Activated T-cell treated with anti-CD3 and anti-CD28 coated beads for 48 hours (primary cell): ENCODE measurements around the gene HAGH.

Source experiments
- DNase-seq: peaks from one replicate; pipeline ENCODE4 v3.0.0-alpha.2; 2020; ENCODE audit warnings: low read depth

Gene HAGH

GRCh38 chr16:1831186-1832075, 4.8 kb upstream of the HAGH start:
- DNase-seq = no peak

DNA sequence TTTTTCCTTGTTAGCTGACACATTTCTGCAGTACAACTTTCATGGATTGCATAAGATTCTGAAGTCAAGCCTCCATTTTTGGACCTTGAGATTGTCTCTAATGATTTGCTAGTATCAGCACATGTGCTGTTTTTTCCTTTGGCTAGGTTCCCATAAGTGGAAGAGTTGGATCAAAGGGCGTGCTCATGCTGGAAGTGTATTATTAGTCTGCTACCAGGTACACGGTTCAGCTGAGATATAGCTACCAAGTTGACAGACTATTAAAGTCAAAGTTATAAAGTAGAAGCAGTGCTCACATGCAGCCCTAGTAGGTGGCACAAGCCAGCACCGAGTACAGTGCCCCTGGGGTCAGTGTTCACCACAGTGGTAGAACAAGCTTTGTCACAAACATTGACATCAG, 3.6 kb upstream of the HAGH start:
- DNase-seq = no peak

GRCh38 chr16:1828645-1829410, 2.2 kb upstream of the HAGH start:
- DNase-seq = no peak

GRCh38 chr16:1825864-1826690, 548 bp downstream of the HAGH start:
- DNase-seq = peak; percentile 72

DNA sequence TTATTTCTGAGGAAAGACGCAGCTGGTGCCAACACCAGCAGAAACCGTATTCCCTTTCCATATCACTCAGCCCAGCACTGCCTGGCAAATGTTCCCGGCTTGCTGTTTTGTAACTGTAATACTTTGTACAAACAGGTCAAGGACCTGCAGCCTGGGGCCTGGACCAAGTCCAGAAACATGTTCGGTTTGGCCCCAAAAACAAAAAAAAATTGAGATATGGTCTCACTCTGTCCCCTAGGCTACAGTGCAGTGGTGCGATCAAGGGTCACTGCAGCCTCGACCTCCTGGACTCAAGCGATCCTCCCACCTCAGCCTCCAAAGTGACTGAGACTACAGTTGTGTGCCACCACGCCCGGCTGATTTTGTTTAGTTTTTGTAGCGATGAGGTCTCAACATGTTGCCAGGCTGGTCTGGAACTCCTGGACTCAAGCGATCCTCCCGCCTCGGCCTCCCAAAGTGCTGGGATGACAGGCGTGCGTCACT, 1.2 kb downstream of the HAGH start:
- no peak for DNase-seq

GRCh38 chr16:1823821-1824220, 2.8 kb downstream of the HAGH start:
- DNase-seq = peak; percentile 12

DNA sequence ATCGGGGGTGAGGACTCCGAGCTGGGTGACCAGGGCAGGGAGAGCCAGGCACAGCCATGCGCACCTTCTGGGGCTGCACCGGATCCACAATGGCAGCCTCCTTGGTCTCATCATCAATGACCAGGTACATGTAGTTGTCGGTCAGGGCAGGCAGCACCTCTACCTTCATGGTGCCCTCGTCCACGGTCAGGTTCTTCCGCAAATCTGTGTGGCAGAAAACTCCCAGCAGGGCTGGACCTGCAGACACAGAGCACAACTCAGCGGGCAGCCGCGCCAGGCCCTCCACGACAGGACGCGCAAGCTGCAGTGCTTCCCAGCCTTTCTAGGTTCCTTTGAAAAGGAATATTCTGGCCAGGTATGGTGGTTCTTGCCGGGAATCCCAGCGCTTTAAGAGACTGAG, 3.8 kb downstream of the HAGH start:
- no peak for DNase-seq

GRCh38 chr16:1821861-1822611, 4.6 kb downstream of the HAGH start:
- no peak for DNase-seq

- DNase-seq = no peak
Measured at GRCh38 chr16:1820946-1821290, 5.7 kb downstream of the HAGH start.

- DNase-seq = no peak
Measured at GRCh38 chr16:1820096-1820945, 6.3 kb downstream of the HAGH start.

DNA sequence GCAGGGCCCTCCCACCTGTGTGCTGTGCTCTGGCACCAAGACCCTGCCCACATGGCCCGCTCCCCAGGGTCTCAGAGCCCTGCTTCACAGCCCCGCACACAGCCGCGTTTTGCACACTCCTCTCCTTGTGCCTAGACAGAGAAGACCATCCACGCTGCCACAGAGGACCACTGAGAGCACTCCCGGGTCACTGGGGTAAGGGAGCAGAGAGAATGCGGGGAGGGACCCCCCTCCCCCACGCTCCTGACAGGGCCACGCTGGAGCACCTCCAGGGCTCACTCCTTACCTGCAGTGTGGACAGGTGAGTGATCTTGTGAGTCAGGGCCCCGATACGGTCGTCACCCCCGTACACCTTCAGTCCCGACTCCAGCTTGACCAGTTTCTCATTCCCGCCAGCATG, 7.0 kb downstream of the HAGH start:
- no peak for DNase-seq

DNA sequence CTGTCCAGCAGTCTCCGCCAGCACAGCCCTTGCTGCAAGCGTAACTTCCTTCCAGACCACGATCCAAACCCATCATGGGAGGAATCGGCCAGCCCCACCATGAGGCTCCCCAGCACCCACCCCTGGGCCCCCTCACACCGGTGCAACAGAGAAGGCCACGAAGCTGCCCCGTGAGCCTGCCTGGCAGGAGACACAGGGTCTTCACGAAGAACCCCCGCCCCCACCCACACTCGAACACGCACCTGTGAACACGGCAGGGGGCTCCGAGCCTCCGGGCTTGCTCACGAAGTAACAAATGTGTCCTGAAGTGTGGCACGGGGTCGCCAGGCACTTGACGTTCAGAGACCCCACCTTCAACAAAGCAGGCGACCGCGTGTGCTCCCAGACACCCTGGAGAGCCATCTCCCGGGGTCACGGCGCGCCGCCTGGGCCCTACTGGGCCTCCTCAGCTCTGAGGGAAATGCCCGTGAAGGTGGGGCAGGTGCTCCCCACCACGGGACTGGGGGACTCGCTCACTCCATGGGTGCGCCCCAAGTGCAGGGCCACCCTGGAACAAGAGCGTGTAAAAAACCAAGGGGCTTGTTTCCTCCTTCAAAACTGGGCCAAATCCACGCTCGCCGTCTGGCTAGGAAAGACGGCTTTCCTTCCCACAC, 7.6 kb downstream of the HAGH start:
- no peak for DNase-seq

DNA sequence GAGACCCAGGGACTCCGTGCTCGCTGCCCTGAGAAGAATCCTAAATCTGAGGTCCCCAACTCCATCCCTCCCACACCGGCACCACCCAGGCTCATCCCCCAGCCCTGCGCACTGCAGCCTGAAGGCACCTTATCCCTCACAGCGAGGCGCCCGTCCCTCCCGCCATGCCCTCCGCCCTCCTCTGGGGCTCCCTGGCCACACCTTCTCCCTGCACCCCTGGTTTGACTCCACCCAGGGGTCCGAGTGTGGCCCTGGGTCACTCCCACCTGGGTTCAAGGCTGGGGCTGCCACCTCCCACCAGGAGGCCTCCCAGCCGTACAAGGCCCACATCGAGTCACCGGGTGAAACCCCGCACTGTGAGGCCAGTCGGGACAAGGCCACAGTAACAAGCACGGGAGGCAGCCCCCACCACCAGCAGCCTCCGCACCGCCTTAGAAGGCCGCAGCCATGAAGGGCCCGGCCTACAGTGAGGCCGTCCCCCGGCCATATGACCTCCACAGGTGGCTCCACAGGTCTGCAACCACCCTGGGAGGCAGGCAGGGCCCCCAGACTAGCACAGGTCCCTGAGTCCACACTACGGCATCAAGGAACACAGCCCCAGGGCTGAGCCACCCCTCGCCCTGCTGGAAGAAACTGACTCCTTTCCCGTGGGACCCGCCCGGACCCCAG, 8.3 kb downstream of the HAGH start:
- no peak for DNase-seq

DNA sequence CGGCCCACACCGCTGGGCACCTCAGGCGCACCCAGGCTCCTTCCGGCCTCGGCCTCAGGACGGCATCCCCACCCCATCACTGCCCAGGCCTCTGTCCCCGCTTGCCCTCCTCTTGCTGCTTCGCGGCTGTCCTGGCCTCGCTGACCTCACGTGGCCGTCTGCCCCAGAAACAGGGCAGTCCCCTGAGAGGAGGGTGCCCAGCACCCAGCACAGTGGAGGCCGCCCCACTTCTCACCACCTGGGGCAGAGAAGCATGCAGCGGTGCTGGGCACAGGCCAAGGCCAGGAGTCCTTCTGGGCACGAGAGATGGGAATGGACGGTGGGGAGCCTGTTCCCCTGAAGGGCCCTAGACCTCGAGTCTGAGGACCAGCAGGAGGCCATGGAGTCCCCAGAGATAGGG, 8.9 kb downstream of the HAGH start:
- no peak for DNase-seq

DNA sequence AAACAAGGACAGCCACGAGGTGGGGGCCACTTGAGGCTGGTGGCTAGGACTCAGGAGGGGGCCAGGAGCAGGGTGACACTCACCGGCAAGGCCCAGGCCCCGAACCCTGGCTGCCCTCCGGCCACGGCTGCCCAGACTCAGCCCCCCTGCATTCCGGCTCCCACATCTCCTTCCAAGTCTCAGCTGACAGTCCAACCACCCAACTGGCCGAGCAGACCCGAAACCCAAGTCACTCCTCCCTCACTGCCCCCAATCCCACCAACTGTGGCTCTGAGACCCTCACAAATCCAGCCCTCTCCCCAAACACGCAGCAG, 9.4 kb downstream of the HAGH start:
- no peak for DNase-seq

DNA sequence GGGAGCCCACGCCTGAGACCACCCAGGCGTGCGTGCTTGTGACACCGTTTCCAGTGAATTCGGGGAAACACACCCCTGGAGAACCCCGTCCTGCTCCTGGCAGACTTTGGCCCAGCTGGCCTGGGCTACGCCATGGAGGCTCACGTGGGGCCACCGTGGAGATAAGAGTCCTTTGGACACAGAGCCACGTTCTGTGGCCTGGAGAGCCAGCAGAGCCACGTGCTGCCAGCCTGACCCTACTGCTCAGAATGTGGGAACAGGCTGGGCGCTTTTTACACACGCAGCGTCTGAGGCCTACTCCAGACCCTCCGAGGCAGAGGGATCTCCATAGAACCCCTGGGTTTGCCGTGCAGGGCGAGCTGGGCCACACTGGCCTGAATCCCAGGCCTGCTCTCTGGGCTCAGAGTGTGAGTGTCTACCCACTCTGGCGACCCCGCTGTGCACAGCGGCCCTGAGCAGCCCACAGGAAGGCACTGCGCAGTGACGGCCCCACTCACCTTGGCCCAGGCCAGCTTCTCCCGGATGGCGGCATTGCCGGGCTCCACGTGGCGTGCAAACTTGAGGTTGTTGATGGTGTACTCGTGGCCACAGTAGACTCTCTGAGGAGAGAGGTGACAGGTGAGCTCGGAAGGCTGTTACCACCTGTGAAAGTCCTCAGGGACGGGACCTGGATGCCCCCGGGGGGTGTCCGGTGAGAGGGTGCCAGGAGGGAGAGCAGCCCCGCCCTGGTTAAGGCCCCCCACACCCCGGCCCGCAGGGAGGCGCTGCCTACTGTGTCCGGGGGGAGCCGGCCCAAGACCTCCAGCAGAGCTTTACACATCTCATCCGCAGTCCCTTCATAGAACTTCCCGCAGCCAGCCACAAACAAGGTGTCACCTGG, 10.0 kb downstream of the HAGH start:
- DNase-seq = no peak

GRCh38 chr16:1815461-1815860, 11.2 kb downstream of the HAGH start:
- no peak for DNase-seq

DNA sequence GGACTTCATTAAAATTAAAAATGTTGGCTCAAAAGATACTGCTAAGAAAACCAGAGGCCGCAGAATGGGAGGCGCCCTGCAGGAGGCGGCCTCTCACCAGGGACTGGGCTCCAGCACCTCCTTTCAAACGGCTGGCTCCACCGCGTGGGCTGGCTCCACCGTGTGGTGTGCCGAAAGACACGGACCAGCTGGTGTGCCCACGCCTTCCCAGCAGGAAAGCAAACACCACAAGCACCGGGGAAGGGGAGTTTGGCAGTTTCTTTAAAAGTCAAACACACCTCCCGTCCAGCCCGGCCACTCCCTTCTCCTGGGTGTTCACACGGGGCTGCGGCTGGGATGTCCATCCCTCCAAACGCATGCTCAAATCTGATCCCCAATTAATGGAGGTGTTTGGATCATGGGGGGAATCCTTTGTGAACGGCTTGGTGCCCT, 13.9 kb downstream of the HAGH start:
- DNase-seq = peak; percentile 58

- no peak for DNase-seq
Measured at GRCh38 chr16:1810536-1810935, 16.1 kb downstream of the HAGH start.
